Astrocyte (in vitro differentiated cells and primary cell): Measurements from ENCODE around the gene CALD1. TPM values are rescaled to one million over a fixed set of nuclear protein-coding genes. Genes with fewer than 3 reads are reported as not detected.

Experiments
- DNase-seq: peaks from one replicate; pipeline ENCODE4 v3.0.0-alpha.2; 2010; ENCODE audit warnings: low read depth
- FAIRE-seq: peaks from 2 replicates; lab custom pipeline; 2011; peaks lifted over from hg19 to GRCh38; lab: Jason Lieb, UNC
- H2AFZ ChIP-seq: 2 replicates; pipeline ENCODE4 v1.6.0; 2012; ENCODE audit warnings: low read depth, low read length, inconsistent platforms
- H3K27ac ChIP-seq: 2 replicates; pipeline ENCODE4 v1.5.1; 2011; ENCODE audit warnings: low read depth, low read length, inconsistent platforms
- H3K27me3 ChIP-seq: 2 replicates; pipeline ENCODE4 v1.6.0; 2011; ENCODE audit warnings: low read length, inconsistent platforms; ENCODE audit not compliant: insufficient read depth
- H3K36me3 ChIP-seq: 2 replicates; pipeline ENCODE4 v1.5.1; 2011; ENCODE audit warnings: low read length, inconsistent platforms; ENCODE audit not compliant: insufficient read depth
- H3K4me1 ChIP-seq: 2 replicates; pipeline ENCODE4 v1.5.1; 2011; ENCODE audit warnings: low read length, inconsistent platforms; ENCODE audit not compliant: insufficient read depth
- H3K4me2 ChIP-seq: 2 replicates; pipeline ENCODE4 v1.6.0; 2012; ENCODE audit warnings: low read length, inconsistent platforms
- H3K4me3 ChIP-seq: 2 replicates; pipeline ENCODE4 v1.5.1; 2011; ENCODE audit warnings: low read depth, mild to moderate bottlenecking, low read length, inconsistent platforms; ENCODE audit not compliant: insufficient read depth
- H3K79me2 ChIP-seq: 2 replicates; pipeline ENCODE4 v1.6.0; 2012; ENCODE audit warnings: mild to moderate bottlenecking, low read length, inconsistent platforms; ENCODE audit not compliant: insufficient read depth
- H3K9ac ChIP-seq: 2 replicates; pipeline ENCODE4 v1.6.0; 2012; ENCODE audit warnings: mild to moderate bottlenecking, low read length, inconsistent platforms
- H3K9me3 ChIP-seq: 2 replicates; pipeline ENCODE4 v1.5.1; 2012; ENCODE audit warnings: low read depth, mild to moderate bottlenecking, low read length, inconsistent platforms; ENCODE audit not compliant: insufficient read depth
- H4K20me1 ChIP-seq: 2 replicates; pipeline ENCODE4 v1.6.0; 2012; ENCODE audit warnings: low read length, inconsistent platforms; ENCODE audit not compliant: insufficient read depth
- H3K27ac Mint-ChIP-seq: one replicate; pipeline ENCODE4 v1.8.0; 2021; ENCODE audit warnings: mild to moderate bottlenecking, mixed read lengths; ENCODE audit not compliant: unreplicated experiment
- H3K27me3 Mint-ChIP-seq: one replicate; pipeline ENCODE4 v1.8.0; 2021; ENCODE audit warnings: low read depth, mixed read lengths; ENCODE audit not compliant: unreplicated experiment
- H3K36me3 Mint-ChIP-seq: one replicate; pipeline ENCODE4 v1.8.0; 2021; ENCODE audit warnings: low read depth, mixed read lengths; ENCODE audit not compliant: unreplicated experiment
- H3K4me1 Mint-ChIP-seq: one replicate; pipeline ENCODE4 v1.8.0; 2021; ENCODE audit warnings: low read depth, mixed read lengths; ENCODE audit not compliant: unreplicated experiment
- H3K4me3 Mint-ChIP-seq: one replicate; pipeline ENCODE4 v1.8.0; 2021; ENCODE audit warnings: mild to moderate bottlenecking, moderate library complexity, mixed read lengths; ENCODE audit not compliant: unreplicated experiment
- H3K9me3 Mint-ChIP-seq: one replicate; pipeline ENCODE4 v1.8.0; 2021; ENCODE audit warnings: mild to moderate bottlenecking, mixed read lengths; ENCODE audit not compliant: unreplicated experiment
- EZH2 ChIP-seq: IDR thresholded peaks from 2 replicates; pipeline ENCODE4 v1.6.1; 2012; ENCODE audit warnings: mild to moderate bottlenecking, low read length, inconsistent platforms; ENCODE audit not compliant: insufficient read depth
- total RNA-seq: library from RNA; stranded (reverse); gene quantifications from 2 replicates; pipeline ENCODE4 v1.2.1, GENCODE V29; 2021
- TF ChIP-seq, protein P1 (sequence below): IDR thresholded peaks from 2 replicates; pipeline ENCODE4 v1.5.1; 2011; ENCODE audit warnings: low read depth, mild to moderate bottlenecking, inconsistent platforms, low read length, moderate library complexity; ENCODE audit not compliant: insufficient read depth

CALD1 gene
- total RNA-seq, 1 donor from 2014 or later: 1,872 TPM

DNA sequence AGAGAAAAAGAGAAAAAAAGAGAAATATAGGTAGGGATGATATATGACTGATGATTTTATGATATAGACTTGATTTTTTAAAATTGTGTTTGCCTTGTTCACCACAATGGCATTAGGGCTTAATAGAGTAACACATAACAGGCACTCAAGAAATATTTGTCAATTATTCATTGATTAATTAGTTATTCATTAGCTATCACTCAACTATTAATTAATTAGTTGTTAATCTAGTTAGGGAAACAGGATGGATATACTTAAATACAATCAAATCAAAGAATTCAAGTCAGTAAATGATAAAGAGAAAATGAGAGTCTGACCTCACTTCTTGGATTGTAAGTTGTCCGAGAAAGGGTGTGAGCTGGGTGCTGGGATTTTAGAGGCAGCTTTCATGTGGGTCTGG is 15.1 kb upstream of the CALD1 start:
- H2AFZ ChIP-seq: no peak overlapping the region
- no peak overlapping the region for H3K27ac ChIP-seq
- no peak overlapping the region for H3K27ac Mint-ChIP-seq
- peaks cover 3% of the 10 kb centered on the region for H3K9me3 Mint-ChIP-seq
- no peak overlapping the region for H3K9ac ChIP-seq
- H3K36me3 ChIP-seq: no peaks in the 10 kb centered on the region
- H3K27me3 ChIP-seq: no peaks in the 10 kb centered on the region
- no peaks in the 10 kb centered on the region for H3K27me3 Mint-ChIP-seq
- TF ChIP-seq, protein P1, sequence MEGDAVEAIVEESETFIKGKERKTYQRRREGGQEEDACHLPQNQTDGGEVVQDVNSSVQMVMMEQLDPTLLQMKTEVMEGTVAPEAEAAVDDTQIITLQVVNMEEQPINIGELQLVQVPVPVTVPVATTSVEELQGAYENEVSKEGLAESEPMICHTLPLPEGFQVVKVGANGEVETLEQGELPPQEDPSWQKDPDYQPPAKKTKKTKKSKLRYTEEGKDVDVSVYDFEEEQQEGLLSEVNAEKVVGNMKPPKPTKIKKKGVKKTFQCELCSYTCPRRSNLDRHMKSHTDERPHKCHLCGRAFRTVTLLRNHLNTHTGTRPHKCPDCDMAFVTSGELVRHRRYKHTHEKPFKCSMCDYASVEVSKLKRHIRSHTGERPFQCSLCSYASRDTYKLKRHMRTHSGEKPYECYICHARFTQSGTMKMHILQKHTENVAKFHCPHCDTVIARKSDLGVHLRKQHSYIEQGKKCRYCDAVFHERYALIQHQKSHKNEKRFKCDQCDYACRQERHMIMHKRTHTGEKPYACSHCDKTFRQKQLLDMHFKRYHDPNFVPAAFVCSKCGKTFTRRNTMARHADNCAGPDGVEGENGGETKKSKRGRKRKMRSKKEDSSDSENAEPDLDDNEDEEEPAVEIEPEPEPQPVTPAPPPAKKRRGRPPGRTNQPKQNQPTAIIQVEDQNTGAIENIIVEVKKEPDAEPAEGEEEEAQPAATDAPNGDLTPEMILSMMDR: no peak
- TF ChIP-seq EZH2: no peak
- peaks cover 53% of the 10 kb centered on the region for H3K4me1 Mint-ChIP-seq
- no peak overlapping the region for H3K4me2 ChIP-seq
- no peak overlapping the region for H3K4me3 ChIP-seq
- no peaks in the 10 kb centered on the region for H3K79me2 ChIP-seq
- no peaks in the 10 kb centered on the region for H3K9me3 ChIP-seq
- H3K36me3 Mint-ChIP-seq: peaks cover 13% of the 10 kb centered on the region
- DNase-seq (no peak), FAIRE-seq (no peak)
- H4K20me1 ChIP-seq: no peaks in the 10 kb centered on the region
- H3K4me1 ChIP-seq: peaks cover 11% of the 10 kb centered on the region
- H3K4me3 Mint-ChIP-seq: no peak overlapping the region

DNA sequence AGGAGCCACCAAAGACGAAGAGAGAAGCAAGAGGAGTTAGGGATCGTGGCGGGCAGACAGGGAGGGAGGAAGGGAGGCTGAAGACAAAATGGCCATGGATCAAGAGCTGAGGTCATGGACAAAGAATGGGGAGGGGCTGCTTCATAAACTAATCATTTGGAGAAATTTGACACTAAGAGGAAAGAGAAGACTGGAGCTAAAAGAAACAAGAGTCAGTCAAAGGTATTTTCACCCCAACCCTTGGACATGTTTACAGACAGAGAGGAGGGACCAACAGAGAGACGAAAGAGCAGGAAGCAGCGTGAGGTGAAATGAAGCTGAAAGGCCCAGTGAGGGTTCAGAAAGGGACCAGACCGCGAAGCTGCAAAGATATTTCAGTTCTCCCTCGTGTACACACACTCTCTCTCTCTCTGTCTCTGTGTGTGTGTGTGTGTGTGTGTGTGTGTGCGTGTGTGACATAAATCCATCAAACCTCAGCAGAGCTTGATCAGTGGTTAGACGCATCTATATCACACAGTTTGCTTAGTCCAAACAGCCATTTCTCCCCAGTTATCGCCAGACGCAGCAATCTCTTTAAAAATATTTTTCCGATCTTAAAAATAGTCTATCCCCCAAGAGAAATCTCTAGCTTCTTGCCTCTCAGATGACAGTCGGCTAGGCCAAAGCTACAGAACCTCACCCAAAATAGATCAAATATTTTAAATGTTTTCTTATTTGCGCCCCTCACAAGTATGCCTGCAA is 12.5 kb upstream of the CALD1 start:
- H3K36me3 ChIP-seq: no peaks in the 10 kb centered on the region
- no peaks in the 10 kb centered on the region for H4K20me1 ChIP-seq
- no peaks in the 10 kb centered on the region for H3K27me3 Mint-ChIP-seq
- H3K9me3 ChIP-seq: no peaks in the 10 kb centered on the region
- FAIRE-seq (no peak), DNase-seq (peak; percentile 68)
- H2AFZ ChIP-seq: peak overlapping the region; percentile 67
- peak overlapping the region; percentile 39 for H3K9ac ChIP-seq
- peak overlapping the region; percentile 43 for H3K27ac Mint-ChIP-seq
- peaks cover 3% of the 10 kb centered on the region for H3K9me3 Mint-ChIP-seq
- no peak overlapping the region for H3K4me3 ChIP-seq
- peaks cover 11% of the 10 kb centered on the region for H3K4me1 ChIP-seq
- peaks cover 48% of the 10 kb centered on the region for H3K4me1 Mint-ChIP-seq
- H3K27me3 ChIP-seq: no peaks in the 10 kb centered on the region
- no peaks in the 10 kb centered on the region for H3K79me2 ChIP-seq
- peak overlapping the region; percentile 50 for H3K27ac ChIP-seq
- no peak for TF ChIP-seq EZH2
- TF ChIP-seq, protein P1: no peak
- H3K4me2 ChIP-seq: peak overlapping the region; percentile 31
- H3K4me3 Mint-ChIP-seq: peak overlapping the region; percentile 20
- H3K36me3 Mint-ChIP-seq: peaks cover 15% of the 10 kb centered on the region
